ENCODE results near the gene ATXN7. TPM values are rescaled to one million over a fixed set of nuclear protein-coding genes. Genes with fewer than 3 reads are reported as not detected.

Gene ATXN7
- total RNA-seq (2014; rRNA removed) (3.6 and 6.3 TPM in 2 replicates), Bru-seq, nascent RNA (percentile 75 among the genes with signal in this experiment), BruChase-seq, experiment 1, labeled RNA remaining after a 6-hour chase (percentile 57 among the genes with signal in this experiment), BruChase-seq, experiment 2, labeled RNA remaining after a 2-hour chase (percentile 70 among the genes with signal in this experiment)
- long read RNA-seq, transcript ATXN7-211 (1 exons, 3,268 nt), result major isoform, 6 of 8 reads
- long read RNA-seq, partial matches to known transcripts, result 1 of 8 reads
- long read RNA-seq, other reads (novel, unspliced or antisense), result 1 of 8 reads

- Histone ChIP-seq H2AFZ (ENCODE audit: low read length) (peak within 1 kb of the TSS; percentile 59), H3K9me3 (ENCODE audit: low read length) (no peaks in the 10 kb centered on the region), H3F3A (ENCODE audit: low read length, unreplicated experiment) (no peaks in the 10 kb centered on the region), H3K4me3 (ENCODE audit: low read length) (peak within 1 kb of the TSS; percentile 76), H3K9me2 (replicated peaks; ENCODE audit: low read length) (no peaks in the 10 kb centered on the region), H3K9ac (ENCODE audit: low read length) (peak within 1 kb of the TSS; percentile 97), H3K4me1 (ENCODE audit: insufficient read depth, low read length) (0 out of 2 replicates have a peak, but pooled peaks cover 5% of the 10 kb centered on the region), H3K4me2 (ENCODE audit: low read length) (peak within 1 kb of the TSS; percentile 86), H3K79me2 (ENCODE audit: low read length) (peaks cover 66% of the 10 kb centered on the region), H3K27ac (ENCODE audit: low read length) (peak within 1 kb of the TSS; percentile 56), H3K36me3 (ENCODE audit: low read depth, low read length) (no peaks in the 10 kb centered on the region), H4K20me1 (ENCODE audit: low read length) (no peaks in the 10 kb centered on the region), H3K27me3 (ENCODE audit: low read length) (no peaks in the 10 kb centered on the region)
- intact Hi-C loops (cut with micrococcal nuclease), result loop anchor here (5.0 kb wide), 2 partner anchors 49 to 129 kb away; partner anchors contain the start of gene SCAANT1
- ChIA-PET CTCF (no interaction called here), POLR2A (ENCODE audit: unreplicated experiment) (no interaction called here)
- ATAC-seq (peak; percentile 80), DNase-seq (peak; percentile 26)
- no TSS peak for BruUV-seq (replicated peaks)
- TF ChIP-seq EZH2phosphoT487 (IDR thresholded peaks at IDR 0.05; ENCODE audit: borderline replicate concordance, low read length), result no peak
- TF ChIP-seq EZH2 (IDR thresholded peaks at IDR 0.05; ENCODE audit: low read length, unreplicated experiment), result no peak
- no peak for TF ChIP-seq CTCF (conservative IDR thresholded peaks at IDR 0.05; ENCODE audit: low read depth, low read length)
Measured at GRCh38 chr3:63863150-63864007, at the start of gene ATXN7, which contains the start of gene THOC7. Gene ATXN7 (plus strand): TSS chr3:63863867. CDS start chr3:63912599, 48,732 bp downstream. Gene THOC7 (minus strand): TSS chr3:63863805. CDS start chr3:63863790, 15 bp downstream.

GRCh38 chr3:63814237-63814636 lies 49.4 kb upstream of the ATXN7 start:
- no peak overlapping the region for H3K27ac ChIP-seq (ENCODE audit: low read length)
- TF ChIP-seq CTCF (conservative IDR thresholded peaks at IDR 0.05; ENCODE audit: low read depth, low read length), result no peak
- no peak for TF ChIP-seq EZH2phosphoT487 (IDR thresholded peaks at IDR 0.05; ENCODE audit: borderline replicate concordance, low read length)
- no peak for TF ChIP-seq EZH2 (IDR thresholded peaks at IDR 0.05; ENCODE audit: low read length, unreplicated experiment)
- no peaks in the 10 kb centered on the region for H3K79me2 ChIP-seq (ENCODE audit: low read length)
- no peaks in the 10 kb centered on the region for H4K20me1 ChIP-seq (ENCODE audit: low read length)
- no peaks in the 10 kb centered on the region for H3K27me3 ChIP-seq (ENCODE audit: low read length)
- no peak overlapping the region for H3K9ac ChIP-seq (ENCODE audit: low read length)
- H3K4me1 ChIP-seq (ENCODE audit: insufficient read depth, low read length), result peaks cover 4% of the 10 kb centered on the region; the same call in 1 of the 2 replicates
- H3K4me3 ChIP-seq (ENCODE audit: low read length), result no peak overlapping the region
- H3K9me3 ChIP-seq (ENCODE audit: low read length), result no peaks in the 10 kb centered on the region
- H3K4me2 ChIP-seq (ENCODE audit: low read length), result no peak overlapping the region
- H2AFZ ChIP-seq (ENCODE audit: low read length), result no peak overlapping the region
- H3F3A ChIP-seq (ENCODE audit: low read length, unreplicated experiment), result no peaks in the 10 kb centered on the region
- intact Hi-C loops (cut with micrococcal nuclease), result no loop called here
- ChIA-PET CTCF (no interaction called here), POLR2A (ENCODE audit: unreplicated experiment) (no interaction called here)
- BruUV-seq (replicated peaks), result no TSS peak
- no peaks in the 10 kb centered on the region for H3K36me3 ChIP-seq (ENCODE audit: low read depth, low read length)
- H3K9me2 ChIP-seq (replicated peaks; ENCODE audit: low read length), result no peaks in the 10 kb centered on the region
- DNase-seq (no peak), ATAC-seq (no peak)
